Smooth muscle cell of the brain vasculature (primary cell): Measurements from ENCODE around the gene KRTAP3-3.
"Not testable (repeated sequence)": the region's sequence is repeated elsewhere in the genome, so short reads cannot be mapped to it uniquely, and the experiment has no call there.

Source experiments
- DNase-seq: peaks from one replicate; pipeline ENCODE4 v3.0.0-alpha.2; 2012; ENCODE audit warnings: low read depth, low spot score

KRTAP3-3 gene

DNA sequence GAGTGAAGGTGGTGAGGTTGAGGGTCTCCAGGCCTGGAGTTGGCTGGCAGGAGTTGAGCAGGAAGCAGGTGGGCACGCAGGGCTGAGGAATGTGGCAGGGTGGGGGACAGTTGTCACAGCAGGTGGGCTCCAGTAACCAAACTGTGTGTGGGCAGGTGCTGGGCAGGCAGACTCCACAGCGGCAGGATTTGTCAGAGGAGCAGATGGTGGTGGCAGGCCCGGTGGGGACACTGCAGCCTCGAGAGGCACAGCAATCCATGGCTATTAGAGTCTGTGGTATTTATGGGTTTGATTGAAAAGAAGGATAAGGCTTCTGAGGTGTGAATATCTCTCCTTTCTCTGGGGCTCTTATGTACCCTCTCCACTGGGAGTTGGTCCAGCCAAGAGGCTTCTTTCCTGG, at the start of gene KRTAP3-3:
KRTAP3-3 (minus strand) TSS at position 326 of the 400 bp plus-strand sequence; CDS start at position 259, 67 bp downstream.
- no peak for DNase-seq

DNA sequence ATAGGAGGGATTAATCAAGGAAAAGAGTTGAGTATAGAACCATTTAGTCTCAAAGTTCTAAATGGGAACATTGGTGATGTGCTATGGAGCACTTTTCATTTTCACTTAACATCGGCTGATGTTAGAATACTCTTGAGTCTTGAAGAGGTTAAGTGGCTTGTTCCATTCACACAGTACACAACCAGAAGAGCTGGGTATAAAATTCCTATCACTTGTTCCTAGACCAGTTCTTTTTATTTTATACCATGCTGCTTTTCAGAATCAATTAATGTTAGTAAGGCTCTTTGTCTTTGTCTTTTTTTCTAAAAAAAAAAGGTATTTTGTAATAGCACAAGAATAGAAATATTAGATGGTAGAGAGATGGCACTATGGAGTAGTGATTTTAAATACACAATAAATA, 49.0 kb upstream of the KRTAP3-3 start:
- no peak for DNase-seq

DNA sequence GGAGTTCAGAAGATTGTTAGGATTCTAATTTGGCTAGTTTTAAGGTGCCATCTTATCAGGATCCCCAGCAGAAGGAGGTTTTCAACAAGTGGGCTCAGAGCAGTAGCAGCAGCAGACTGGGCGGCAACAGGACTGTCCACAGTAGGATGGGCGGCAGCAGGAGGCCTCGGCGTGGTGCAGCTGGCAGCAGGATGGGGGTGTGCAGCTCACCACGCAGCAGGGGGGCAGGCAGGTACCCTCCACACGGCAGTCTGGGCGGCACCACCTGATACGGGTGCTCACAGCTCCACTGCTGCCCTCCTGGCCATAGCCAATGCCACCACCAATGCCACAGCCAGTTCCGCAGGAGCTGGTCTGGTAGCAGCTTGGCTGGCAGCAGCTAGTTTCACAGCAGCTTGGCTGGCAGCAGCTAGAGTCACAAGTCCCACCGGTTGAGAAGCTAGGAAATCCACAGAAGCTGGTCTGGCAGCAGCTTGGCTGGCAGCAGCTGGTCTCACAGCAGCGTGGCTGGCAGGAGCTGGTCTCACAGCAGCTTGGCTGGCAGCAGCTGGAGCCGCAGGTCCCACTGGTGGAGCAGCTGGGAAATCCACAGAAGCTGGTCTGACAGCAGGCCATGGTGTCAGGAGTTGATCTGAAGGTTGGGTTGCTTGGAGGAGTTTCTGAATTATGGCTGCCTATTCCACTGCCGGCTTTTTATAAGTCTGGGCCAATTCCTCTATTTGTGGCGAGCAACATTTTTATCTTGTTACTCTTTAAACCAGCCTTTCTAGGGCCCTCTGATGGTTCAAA, 47.0 kb upstream of the KRTAP3-3 start, which contains the start of gene KRTAP1-1:
KRTAP1-1 (minus strand) TSS at position 668 of the 789 bp plus-strand sequence; CDS start at position 615, 53 bp downstream.
- DNase-seq: not testable (repeated sequence)

DNA sequence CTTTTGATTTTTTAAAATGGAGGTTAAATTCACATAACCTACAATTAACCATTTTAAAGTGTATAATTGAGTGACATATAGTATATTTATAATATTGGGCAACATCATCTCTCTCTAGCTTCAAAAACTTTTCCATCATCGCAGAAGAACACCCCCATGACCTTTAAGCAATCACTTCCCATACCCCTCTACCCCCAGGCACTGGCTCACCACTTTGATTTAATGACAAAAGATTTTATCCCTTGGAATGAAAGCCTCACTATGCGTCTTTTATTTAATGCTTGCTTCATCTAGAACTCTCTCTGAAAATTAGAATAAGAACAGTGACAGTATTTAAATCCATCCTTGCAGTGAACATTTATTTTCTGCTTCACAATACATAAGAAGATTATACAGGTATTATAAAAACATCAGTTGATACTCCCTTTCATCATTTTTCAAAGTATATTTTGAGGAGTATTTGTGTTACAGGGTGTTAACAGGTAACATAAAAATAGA, 43.9 kb upstream of the KRTAP3-3 start:
- DNase-seq: no peak

DNA sequence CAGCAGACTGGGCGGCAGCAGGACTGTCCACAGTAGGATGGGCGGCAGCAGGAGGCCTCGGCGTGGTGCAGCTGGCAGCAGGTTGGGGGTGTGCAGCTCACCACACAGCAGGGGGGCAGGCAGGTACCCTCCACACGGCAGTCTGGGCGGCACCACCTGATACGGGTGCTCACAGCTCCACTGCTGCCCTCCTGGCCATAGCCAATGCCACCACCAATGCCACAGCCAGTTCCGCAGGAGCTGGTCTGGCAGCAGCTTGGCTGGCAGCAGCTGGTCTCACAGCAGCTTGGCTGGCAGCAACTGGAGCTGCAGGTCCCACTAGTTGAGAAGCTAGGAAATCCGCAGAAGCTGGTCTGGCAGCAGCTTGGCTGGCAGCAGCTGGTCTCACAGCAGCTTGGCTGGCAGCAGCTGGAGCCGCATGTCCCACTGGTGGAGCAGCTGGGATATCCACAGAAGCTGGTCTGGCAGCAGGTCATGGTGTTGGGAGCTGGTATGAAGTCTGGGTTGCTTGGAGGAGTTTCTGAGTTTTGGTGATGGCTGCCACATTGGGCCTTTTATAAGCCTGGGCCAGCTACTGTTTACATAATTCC, 40.5 kb upstream of the KRTAP3-3 start, which contains the start of gene KRTAP1-3:
KRTAP1-3 (minus strand) TSS at position 529 of the 590 bp plus-strand sequence; CDS start at position 476, 53 bp downstream.
- DNase-seq: not testable (repeated sequence)

DNA sequence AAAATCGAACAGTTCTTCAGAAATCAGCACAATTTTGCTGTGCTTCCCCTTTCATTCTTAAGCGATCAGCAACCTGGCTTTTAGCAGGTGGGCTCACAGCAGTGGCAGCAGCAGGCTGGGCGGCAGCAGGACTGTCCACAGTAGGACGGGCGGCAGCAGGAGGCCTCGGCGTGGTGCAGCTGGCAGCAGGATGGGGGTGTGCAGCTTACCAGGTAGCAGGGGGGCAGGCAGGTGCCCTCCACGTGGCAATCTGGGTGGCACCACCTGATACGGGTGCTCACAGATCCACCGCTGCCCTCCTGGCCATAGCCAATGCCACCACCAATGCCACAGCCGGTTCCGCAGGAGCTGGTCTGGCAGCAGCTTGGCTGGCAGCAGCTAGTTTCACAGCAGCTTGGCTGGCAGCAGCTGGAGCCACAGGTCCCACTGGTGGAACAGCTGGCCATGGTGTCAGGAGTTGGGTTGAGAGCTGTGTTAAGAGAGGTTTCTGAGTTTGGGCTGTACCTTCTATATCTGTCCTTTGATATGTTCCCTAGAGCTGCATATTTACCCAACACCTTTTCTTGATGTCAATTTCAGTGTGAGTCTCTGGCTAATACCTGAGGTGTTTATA, 35.8 kb upstream of the KRTAP3-3 start, which contains the start of gene KRTAP1-4:
KRTAP1-4 (minus strand) TSS at position 563 of the 613 bp plus-strand sequence; CDS start at position 446, 117 bp downstream.
- no peak for DNase-seq

DNA sequence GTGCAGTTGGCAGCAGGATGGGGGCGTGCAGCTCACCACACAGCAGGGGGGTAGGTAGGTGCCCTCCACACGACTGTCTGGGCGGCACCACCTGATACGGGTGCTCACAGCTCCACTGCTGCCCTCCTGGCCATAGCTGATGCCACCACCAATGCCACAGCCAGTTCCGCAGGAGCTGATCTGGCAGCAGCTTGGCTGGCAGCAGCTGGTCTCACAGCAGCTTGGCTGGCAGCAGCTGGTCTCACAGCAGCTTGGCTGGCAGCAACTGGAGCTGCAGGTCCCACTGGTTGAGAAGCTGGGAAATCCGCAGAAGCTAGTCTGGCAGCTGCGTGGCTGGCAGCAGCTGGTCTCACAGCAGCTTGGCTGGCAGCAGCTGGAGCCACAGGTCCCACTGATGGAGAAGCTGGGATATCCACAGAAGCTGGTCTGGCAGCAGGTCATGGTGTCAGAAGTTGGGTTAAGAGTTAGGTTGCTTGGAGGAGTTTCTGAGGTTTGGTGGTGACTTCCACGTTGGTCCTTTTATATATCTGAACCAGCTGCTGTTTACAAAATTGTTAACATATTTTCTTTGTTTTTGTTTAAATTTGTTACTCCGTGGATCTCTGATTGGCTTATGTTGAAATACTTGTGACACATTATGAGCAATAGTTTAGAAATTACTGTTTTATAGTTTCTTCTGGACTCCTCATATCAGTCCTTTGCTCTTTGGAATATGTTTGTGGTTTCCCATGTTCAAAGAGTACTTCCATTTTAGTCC, 32.9 kb upstream of the KRTAP3-3 start, which contains the start of gene KRTAP1-5:
KRTAP1-5 (minus strand) TSS at position 494 of the 757 bp plus-strand sequence; CDS start at position 441, 53 bp downstream.
- no peak for DNase-seq

DNA sequence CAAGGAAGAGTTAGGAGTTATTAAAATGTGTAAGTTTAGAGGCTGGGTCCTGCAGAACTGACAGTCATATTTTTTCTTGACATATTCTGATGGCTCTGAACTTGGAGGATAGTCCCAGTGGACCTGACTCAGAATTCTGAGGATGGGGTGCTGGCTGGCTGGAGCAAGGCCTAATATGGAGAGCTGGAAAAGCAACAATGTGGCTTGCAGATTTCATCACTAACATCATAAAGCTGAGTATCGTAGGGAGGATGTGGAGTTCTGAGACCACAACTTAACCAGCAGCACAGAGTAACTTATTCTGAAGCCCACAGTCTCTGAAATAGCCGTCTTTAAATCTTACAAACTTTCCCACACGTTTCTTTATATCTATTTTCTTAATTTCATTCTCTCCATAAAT, 30.7 kb upstream of the KRTAP3-3 start:
- DNase-seq: no peak

DNA sequence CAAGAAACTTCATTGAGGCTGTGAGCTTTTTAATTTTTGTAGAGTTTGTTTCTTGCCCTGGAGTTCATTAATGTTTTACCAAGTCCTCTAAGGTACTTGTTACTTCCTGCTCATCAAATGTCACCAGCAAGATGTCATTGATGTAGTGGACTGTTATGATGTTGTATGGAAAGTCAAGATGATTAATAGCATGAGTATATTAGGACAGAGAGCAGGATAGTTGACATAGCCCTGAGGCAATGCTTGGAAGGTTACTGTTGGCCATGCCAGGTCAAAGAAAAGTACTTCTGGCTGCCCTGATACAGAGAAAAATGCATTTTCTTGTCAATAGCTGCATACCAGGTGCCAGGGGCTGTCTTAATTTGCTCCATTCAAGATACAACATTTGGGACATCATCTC, 26.4 kb upstream of the KRTAP3-3 start:
- DNase-seq: no peak

DNA sequence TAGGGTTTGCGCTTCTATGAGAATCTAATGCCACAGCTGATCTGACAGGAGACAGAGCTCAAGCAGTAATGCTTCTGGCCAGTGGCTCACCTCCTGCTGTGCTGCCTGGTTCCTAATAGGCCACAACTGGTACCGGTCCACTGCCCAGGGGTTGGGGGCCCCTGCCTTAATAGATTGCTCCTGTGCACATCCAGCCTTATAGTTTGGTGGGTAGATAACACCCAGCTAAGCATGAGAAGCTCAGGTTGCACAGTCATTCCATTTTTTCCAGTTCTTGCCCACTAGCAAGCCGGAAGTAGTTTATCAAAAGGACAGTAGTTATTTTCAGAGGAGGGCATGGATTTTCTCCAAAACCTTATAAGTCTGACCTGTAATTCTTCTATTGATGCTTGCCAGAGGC, 25.5 kb upstream of the KRTAP3-3 start:
- DNase-seq: no peak

DNA sequence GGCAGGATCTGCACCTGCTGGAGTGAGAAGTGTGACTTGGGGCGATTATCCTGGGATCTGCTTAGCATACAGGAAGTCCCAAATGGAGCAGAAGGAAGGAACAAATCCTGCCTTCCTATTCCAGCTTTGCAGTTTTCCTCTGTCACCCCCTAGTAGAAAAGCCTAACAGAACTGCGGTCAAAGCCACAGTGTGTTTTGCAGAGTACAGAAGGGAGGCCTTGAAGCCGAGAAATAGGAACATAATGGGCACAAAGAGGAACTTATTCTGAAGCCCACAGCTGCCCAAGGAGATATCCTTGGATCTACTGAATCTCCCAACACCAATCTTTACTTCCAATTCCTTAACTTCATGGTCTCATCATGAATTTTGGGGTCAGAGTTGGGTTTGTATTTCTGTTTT, 24.6 kb upstream of the KRTAP3-3 start:
- DNase-seq: no peak

DNA sequence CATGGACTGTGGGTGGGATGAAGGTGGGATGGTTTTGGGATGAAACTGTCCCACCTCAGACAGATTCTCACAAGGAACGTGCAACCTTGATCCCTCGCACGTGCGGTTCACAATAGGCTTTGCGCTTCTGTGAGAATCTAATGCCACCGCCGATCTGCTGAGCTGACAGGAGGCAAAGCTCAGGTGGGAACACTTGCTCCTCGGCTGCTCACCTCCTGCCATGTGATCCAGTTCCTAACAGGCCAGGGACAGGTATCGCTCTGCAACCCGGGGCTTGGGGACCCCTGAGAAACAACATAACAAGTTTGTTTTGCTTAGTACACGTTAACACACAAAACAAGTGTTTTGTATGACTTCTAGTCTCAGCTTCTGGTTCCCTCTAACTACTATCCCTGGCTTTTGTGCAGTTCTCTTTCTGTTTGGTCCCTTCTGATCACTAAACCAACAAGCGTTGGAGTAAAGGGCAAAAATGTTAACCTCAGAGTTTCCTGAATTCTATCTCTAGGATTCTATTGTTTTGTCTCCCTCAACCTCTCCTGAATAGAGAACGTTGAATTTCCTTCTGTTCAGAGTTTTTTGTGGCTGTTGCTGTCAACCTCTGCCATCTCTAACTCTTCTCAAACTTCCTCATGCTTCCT, 22.7 kb upstream of the KRTAP3-3 start:
- DNase-seq: no peak

DNA sequence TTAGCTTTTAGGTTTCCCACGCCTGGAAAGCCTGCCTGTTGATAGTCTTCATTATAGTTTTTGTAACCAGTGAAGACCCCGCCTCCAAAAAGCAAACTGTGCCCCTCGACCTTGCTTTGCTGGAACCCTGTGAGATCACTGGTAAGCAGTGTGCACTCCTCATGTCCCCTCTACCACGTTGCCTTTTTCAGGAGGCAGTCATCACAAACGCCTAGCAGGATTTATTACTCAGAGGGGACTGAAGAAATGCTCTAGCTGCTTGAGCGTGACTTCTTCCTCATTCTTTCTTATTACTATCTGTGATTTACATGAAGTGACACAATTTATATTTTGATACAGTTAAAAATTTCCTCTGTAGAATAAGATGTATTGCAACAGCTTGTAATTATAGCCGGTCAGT, 21.5 kb upstream of the KRTAP3-3 start:
- DNase-seq: no peak

DNA sequence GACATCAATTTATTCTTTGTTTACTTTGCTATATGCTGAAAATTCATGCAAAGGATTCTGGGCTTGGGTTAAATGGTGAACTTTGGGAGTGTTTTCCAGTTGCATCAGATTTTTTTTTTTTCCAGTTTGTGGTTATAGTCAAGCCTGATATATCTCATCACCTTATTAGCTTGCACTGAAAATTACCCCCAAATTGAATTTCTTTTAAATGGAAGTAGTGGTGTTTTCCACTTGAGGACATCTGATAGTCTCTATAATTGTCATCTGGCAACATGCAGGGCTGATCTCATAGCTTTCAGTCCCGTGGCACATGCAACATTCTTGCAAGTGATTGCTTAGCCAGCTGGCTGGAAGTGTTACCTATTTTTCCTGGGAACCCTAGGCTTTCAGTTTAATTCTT, 19.6 kb upstream of the KRTAP3-3 start:
- DNase-seq: no peak

DNA sequence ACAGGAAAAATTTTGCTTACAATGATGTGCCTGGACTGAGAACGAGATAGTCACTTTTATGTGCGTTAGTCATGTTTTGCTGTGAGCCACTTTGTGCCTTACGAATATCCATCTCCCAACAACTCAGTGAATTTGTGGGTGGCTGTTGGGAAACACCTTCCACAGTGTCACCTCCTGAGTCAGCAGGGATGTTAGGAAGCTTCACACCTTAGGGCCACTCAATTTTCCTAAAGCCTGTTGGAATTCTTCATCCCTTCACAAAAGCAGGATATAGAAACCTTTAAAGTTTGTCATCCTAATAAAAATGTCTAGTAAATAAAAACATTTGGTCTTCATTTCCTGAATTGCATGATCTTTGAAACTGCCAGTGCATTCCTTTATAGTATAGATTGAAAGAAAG, 19.2 kb upstream of the KRTAP3-3 start:
- no peak for DNase-seq

DNA sequence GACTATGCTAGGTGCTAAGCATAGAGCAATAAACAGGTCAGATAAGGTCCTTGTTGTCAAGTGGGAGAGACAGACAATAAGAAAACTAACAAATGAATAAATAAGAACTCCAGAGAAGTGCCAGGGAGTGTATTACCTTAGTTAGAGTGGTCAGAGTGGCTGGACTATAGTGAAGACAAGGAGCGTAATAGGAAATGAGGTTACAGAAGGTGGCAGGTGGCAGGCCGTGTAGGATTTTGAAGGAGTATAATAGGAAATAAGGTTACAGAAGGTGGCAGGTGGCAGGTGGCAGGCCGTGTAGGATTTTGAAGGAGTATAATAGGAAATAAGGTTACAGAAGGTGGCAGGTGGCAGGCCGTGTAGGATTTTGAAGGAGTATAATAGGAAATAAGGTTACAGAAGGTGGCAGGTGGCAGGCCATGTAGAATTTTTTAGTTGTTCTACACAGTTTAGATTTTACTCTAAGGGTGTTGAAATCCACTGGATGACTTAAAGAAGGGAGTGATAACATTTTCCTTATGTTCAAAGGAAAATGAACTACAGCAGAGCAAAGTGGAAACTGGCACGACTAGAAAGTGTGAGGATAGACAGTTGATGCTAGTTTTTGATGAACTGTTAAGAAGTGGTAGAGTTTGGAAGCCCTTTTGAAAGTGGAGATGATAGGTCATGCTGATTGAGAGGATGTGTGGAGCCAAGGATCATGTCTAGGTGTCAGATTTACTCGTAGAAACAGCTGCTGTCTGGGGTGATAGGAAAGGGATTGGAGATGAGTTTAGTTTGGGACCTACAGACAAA, 18.6 kb upstream of the KRTAP3-3 start:
- DNase-seq: no peak

DNA sequence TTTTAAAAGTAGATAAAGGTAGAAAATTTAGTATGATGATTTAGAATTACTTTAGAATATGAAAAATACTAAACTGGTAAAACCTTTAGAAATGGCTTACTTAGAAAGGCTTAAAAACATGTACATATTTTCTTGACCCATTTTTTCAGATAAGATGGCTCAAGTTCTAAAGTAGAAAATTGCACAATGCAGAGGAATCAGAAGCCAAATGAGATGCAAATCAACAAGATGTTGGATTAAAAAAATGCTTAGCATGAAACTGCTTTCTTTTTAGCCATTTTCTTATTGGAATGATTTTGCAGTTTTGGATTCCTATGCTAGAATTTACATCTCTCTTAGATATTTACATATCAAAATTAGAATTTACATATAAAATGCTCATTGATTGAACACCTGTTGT, 16.5 kb upstream of the KRTAP3-3 start:
- no peak for DNase-seq

DNA sequence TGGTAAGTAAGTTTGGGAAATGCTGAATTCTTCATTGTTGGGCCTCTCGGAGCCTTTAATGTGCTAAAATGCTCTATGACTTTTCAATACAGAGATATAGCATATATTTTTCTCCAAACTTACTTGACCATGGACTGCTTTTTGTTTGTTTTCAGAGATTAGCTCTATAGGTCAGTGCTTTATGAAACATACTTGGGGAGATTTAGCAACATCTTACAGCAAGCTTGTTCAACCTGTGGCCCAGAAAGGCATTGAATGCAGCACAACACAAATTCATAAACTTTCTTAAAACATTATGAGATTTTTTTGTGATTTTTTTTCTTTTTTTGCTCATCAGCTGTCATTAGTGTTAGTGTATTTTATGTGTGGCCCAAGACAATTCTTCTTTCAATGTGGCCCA, 16.0 kb upstream of the KRTAP3-3 start:
- no peak for DNase-seq

DNA sequence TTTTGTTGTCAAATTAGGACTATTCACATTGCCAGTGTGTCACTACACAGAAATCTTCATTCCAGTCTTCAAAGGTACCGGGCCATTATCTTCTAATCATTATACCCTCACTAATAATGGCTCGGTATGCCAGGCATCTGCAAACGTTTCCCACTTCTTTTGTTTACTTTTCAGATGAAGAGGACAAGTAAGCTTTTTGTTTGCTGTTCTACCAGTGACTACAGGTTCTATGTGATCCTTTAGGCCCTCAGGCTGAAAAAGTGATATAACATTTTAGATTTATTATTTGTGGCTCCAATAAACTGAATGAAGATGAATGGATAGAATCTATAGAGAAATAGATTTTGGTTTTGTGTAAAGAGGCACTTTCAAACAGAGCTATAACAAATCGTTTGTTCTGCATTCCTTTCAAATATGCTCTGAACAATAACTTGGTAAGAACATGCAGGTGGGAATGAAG, 15.4 kb upstream of the KRTAP3-3 start:
- no peak for DNase-seq

DNA sequence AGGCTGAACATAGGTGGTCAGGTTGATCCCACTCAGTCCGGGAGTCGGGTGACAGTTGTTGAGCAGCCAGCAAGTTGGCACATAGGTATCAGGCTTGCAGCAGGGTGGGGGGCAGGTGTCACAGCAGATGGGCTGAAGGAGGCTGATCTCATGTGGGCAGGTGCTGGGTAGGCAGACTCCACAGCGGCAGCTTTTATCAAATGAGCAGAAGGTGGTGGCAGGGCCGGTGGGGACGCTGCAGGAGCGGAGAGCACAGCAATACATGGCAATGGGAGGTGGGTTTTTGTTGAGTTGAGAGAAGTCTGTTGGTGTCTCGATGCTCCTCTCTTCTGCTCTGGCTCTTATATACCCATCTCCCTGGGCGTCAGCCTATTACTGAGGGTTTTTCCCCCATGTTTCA, 14.8 kb upstream of the KRTAP3-3 start, which contains the start of gene KRTAP3-1:
KRTAP3-1 (minus strand) TSS at position 318 of the 400 bp plus-strand sequence; CDS start at position 264, 54 bp downstream.
- no peak for DNase-seq
